GM12878 (cell line): ENCODE data around the gene FHIP1B. TPM values are rescaled to one million over a fixed set of nuclear protein-coding genes. Genes with fewer than 3 reads are reported as not detected.

Source experiments
- ATAC-seq: fragments of 200-7000 bp; cut with Tn5 transposase; 3 replicates; pipeline ENCODE4 v1.9.1; 2020; ENCODE audit warnings: mild to moderate bottlenecking, moderate library complexity
- BruUV-seq: library from RNA; stranded (reverse); fragments of 400-500 nt; replicated peaks from 2 replicates; lab custom pipeline; 2021; lab: Mats Ljungman, UMichigan
- CTCF ChIA-PET: fragments of 300-600 bp; sonication (Branson Sonifier 250); formaldehyde crosslinking; extraction: SDS; loops from one replicate; lab custom pipeline; 2021; ENCODE audit warnings: inconsistent platforms; lab: Yijun Ruan, JAX
- POLR2A ChIA-PET: fragments of 350-600 bp; formaldehyde crosslinking; extraction: SDS; loops from one replicate; lab custom pipeline; 2021; ENCODE audit warnings: inconsistent platforms; lab: Charles Lee
- RAD21 ChIA-PET: fragments of 300-600 bp; sonication (Branson Sonifier 250); formaldehyde crosslinking; loops from one replicate; lab custom pipeline; 2023; ENCODE audit warnings: antibody characterized with exemption; ENCODE audit not compliant: unreplicated experiment; lab: Charles Lee
- SMC1A ChIA-PET: fragments of 300-600 bp; sonication (Branson Sonifier 250); formaldehyde crosslinking; loops from one replicate; lab custom pipeline; 2023; ENCODE audit not compliant: unreplicated experiment, uncharacterized antibody; lab: Charles Lee
- DNase-seq: peaks from one replicate; pipeline ENCODE4 v3.0.0-alpha.2; 2011; ENCODE audit warnings: low read depth, low spot score
- FAIRE-seq: peaks from 3 replicates; lab custom pipeline; 2011; peaks lifted over from hg19 to GRCh38; lab: Jason Lieb, UNC
- H2AFZ ChIP-seq: 2 replicates; pipeline ENCODE4 v1.6.0; 2011; ENCODE audit warnings: low read depth, low read length, control low read depth; ENCODE audit not compliant: control insufficient read depth
- H3K27ac ChIP-seq: 2 replicates; pipeline ENCODE4 v1.5.1; 2011; ENCODE audit warnings: control low read depth; ENCODE audit not compliant: control insufficient read depth, insufficient read depth
- H3K27me3 ChIP-seq, 2 experiments: replicated peaks in 1 of 2; 2 replicates each; pipeline versions ENCODE4 v1.6.0 to v1.6.1; 2011; ENCODE audit warnings: low read length in 1 of 2; ENCODE audit not compliant: control insufficient read depth in 2 of 2, insufficient read depth in 2 of 2
- H3K36me3 ChIP-seq, 2 experiments: 2 replicates each; pipeline ENCODE4 v1.5.1; 2011; ENCODE audit warnings: low read length in 1 of 2; ENCODE audit not compliant: control insufficient read depth in 2 of 2, insufficient read depth in 2 of 2
- H3K4me1 ChIP-seq: 2 replicates; pipeline ENCODE4 v1.6.1; 2011; ENCODE audit warnings: mild to moderate bottlenecking, low read length, moderate library complexity, mixed read lengths; ENCODE audit not compliant: control insufficient read depth, insufficient read depth
- H3K4me2 ChIP-seq: 2 replicates; pipeline ENCODE4 v1.6.0; 2011; ENCODE audit warnings: control low read depth; ENCODE audit not compliant: control insufficient read depth, insufficient read depth
- H3K4me3 ChIP-seq: fragments of 200-600 bp; sonication (generic); 2 replicates; pipeline ENCODE4 v1.5.1; 2016
- H3K79me2 ChIP-seq: 2 replicates; pipeline ENCODE4 v1.6.0; 2011; ENCODE audit warnings: low read length; ENCODE audit not compliant: control insufficient read depth, insufficient read depth
- H3K9ac ChIP-seq: 2 replicates; pipeline ENCODE4 v1.8.0; 2011; ENCODE audit warnings: low read length, control low read depth, mixed read lengths; ENCODE audit not compliant: control insufficient read depth, insufficient read depth
- H3K9me3 ChIP-seq: replicated peaks from 3 replicates; pipeline ENCODE4 v1.5.1; 2011; ENCODE audit warnings: mild to moderate bottlenecking, low read length; ENCODE audit not compliant: control insufficient read depth, insufficient read depth
- H4K20me1 ChIP-seq: 2 replicates; pipeline ENCODE4 v1.6.0; 2011; ENCODE audit not compliant: control insufficient read depth, insufficient read depth
- BACH1 ChIP-seq: fragments of 450-650 bp; IDR thresholded peaks from 2 replicates; pipeline ENCODE4 v1.6.1; 2017; ENCODE audit warnings: mild to moderate bottlenecking, borderline replicate concordance
- CREB1 ChIP-seq: IDR thresholded peaks from 2 replicates; pipeline ENCODE4 v1.6.1; 2012; ENCODE audit warnings: low read depth, mild to moderate bottlenecking, inconsistent platforms
- IKZF2 ChIP-seq, 2 experiments: fragments of 450-650 bp; IDR thresholded peaks; 2 replicates each; pipeline ENCODE4 v1.6.1; 2017; ENCODE audit warnings: mild to moderate bottlenecking in 2 of 2, moderate library complexity in 2 of 2
- SUZ12 ChIP-seq: fragments of 200-600 bp; sonication (generic); IDR thresholded peaks from one replicate; pipeline ENCODE4 v1.6.1; 2018; ENCODE audit warnings: antibody characterized with exemption, mild to moderate bottlenecking; ENCODE audit not compliant: unreplicated experiment
- TARDBP ChIP-seq: IDR thresholded peaks from 2 replicates; pipeline ENCODE4 v1.6.1; 2016; ENCODE audit warnings: borderline replicate concordance
- ZZZ3 ChIP-seq: IDR thresholded peaks from 2 replicates; pipeline ENCODE4 v1.6.1; 2011; ENCODE audit warnings: low read depth; ENCODE audit not compliant: control insufficient read depth, insufficient read length
- WGBS: methylation state at CpG from one replicate; pipeline ENCODE4 v1.1.6; 2016; ENCODE audit warnings: low lambda C conversion rate; ENCODE audit not compliant: insufficient replicate concordance, insufficient coverage; ENCODE audit errors: missing lambda C conversion rate; 5-methylcytosine and 5-hydroxymethylcytosine counted together
- in situ Hi-C: fragments of 300-500 bp; cut with MboI; formaldehyde crosslinking; loops from 9 replicates; pipeline ENCODE4 v1.14.3; 2018; ENCODE audit warnings: mixed read lengths
- intact Hi-C: fragments of 100-400 bp; cut with micrococcal nuclease; formaldehyde crosslinking; loops from one replicate; pipeline ENCODE4 v1.14.2; 2022; ENCODE audit not compliant: unreplicated experiment
- polyA plus RNA-seq, 11 experiments: library from polyadenylated mRNA; depleted of rRNA in 4 of 11; unstranded in 6 of 11; stranded (reverse) in 5 of 11; fragments of >200 nt; fragmentation: Nextera tagmentation in 4 of 11; fragmentation: Illumina TruSeq in 1 of 11; extraction: Ambion mirVana in 4 of 11; extraction: Trizol in 1 of 11; gene quantifications; 1 replicate in 1 of 11; 2 replicates in 10 of 11; pipeline versions ENCODE4 v1.2.1 to v1.2.3, GENCODE V29; 2011 to 2016; ENCODE audit warnings: inconsistent platforms in 2 of 11, missing spikeins in 2 of 11, low read depth in 1 of 11
- total RNA-seq, 4 experiments: library from RNA; depleted of rRNA in 3 of 4; stranded (reverse); fragments of >200 nt in 3 of 4; fragmentation: Illumina TruSeq in 1 of 4; extraction: Trizol in 1 of 4; gene quantifications; 2 replicates each; pipeline versions ENCODE4 v1.2.1 to v1.2.3, GENCODE V29; 2013 to 2021
- TF ChIP-seq, protein P1 (sequence below): IDR thresholded peaks from 2 replicates; pipeline ENCODE4 v1.6.1; 2011; ENCODE audit warnings: borderline replicate concordance, low read depth, mild to moderate bottlenecking, moderate library complexity, low read length; ENCODE audit not compliant: insufficient read depth, poor library complexity, severe bottlenecking
- TF ChIP-seq, protein P2 (sequence below): fragments of 450-650 bp; IDR thresholded peaks from 2 replicates; pipeline ENCODE4 v1.6.1; 2016; ENCODE audit warnings: mild to moderate bottlenecking, moderate library complexity, borderline replicate concordance
- TF ChIP-seq, protein P3 (sequence below): fragments of 450-650 bp; IDR thresholded peaks from 2 replicates; pipeline ENCODE4 v1.6.1; 2018; ENCODE audit warnings: borderline replicate concordance, mild to moderate bottlenecking; ENCODE audit not compliant: partially characterized antibody
- TF ChIP-seq, protein P4 (sequence below): fragments of 450-650 bp; IDR thresholded peaks from 2 replicates; pipeline ENCODE4 v1.6.1; 2017; ENCODE audit warnings: low read depth, mild to moderate bottlenecking, moderate library complexity

Gene FHIP1B
- total and polyA plus RNA-seq, 10 of the 15 experiments (the other 5 are each of a cell fraction or from before 2014, with no cell fraction given): 0.90 to 28.1 (median 11.1) TPM

DNA sequence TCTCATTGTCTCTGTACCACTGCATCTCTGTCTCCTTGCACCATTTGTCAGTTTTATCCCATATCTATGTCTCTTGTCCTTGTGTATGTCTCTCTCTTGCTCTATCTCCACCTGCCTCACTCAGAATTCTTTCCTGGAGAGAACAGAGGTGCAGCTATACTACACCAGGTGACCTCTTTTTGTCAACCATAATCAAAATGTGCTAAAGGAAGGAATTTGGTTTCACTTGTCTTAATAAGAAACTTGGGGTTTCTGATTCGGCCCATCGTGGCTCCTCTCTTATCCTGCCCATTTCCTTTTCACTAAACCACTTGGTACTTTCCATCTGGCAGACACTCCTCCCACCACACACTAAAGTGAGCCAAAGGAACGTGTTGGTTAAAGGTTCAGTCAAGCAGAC lies 31.1 kb downstream of the FHIP1B start (continued):
- peak; percentile 68 to 70; a peak in 3 of 4 replicates for TF ChIP-seq IKZF2 (IDR thresholded peaks at IDR 0.05)
- TF ChIP-seq, protein P1, sequence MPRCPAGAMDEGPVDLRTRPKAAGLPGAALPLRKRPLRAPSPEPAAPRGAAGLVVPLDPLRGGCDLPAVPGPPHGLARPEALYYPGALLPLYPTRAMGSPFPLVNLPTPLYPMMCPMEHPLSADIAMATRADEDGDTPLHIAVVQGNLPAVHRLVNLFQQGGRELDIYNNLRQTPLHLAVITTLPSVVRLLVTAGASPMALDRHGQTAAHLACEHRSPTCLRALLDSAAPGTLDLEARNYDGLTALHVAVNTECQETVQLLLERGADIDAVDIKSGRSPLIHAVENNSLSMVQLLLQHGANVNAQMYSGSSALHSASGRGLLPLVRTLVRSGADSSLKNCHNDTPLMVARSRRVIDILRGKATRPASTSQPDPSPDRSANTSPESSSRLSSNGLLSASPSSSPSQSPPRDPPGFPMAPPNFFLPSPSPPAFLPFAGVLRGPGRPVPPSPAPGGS: no peak

DNA sequence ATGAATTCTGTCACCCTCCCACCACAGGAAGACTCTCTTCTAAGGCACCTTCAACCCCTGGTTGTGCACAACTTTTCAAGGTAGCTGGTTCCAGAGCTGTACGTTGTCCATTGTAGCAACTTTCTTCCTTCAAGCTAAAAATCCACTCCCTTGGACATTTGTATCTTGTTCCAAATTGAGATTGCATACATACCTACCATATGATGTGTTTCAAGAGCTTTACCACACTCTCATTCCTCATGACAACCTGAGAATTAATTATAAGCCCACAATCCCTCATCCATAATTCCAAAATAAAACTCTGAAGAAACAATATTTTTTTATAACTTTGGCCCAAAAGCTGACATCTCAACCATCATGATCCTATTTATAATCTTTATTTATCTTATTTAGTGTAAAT lies 32.4 kb downstream of the FHIP1B start:
- in situ Hi-C loops (no loop called here), intact Hi-C loops (no loop called here)
- POLR2A ChIA-PET: no interaction called here
- CTCF ChIA-PET: no interaction called here
- SMC1A ChIA-PET: interaction anchor here (0.5 to 1.1 kb wide), 3 partner anchors 15 to 210 kb away, joined by 3 read pairs; no protein-coding TSS in a partner anchor
- Histone ChIP-seq H2AFZ (no peak overlapping the region), H3K27me3 (no peaks in the 10 kb centered on the region), H3K27ac (no peak overlapping the region), H3K4me3 (no peak overlapping the region), H3K4me2 (no peak overlapping the region), H3K79me2 (no peaks in the 10 kb centered on the region), H4K20me1 (no peaks in the 10 kb centered on the region), H3K9ac (no peak overlapping the region), H3K9me3 (no peaks in the 10 kb centered on the region), H3K36me3 (no peaks in the 10 kb centered on the region), H3K4me1 (peaks cover 9% of the 10 kb centered on the region)
- BruUV-seq: no TSS peak
- ATAC-seq (no peak), FAIRE-seq (no peak), DNase-seq (no peak)
- WGBS: 100% methylated on average over 1 of the region's 1 CpG
- RAD21 ChIA-PET: interaction anchor here (0.8 kb wide), 1 partner anchor 28 kb away, joined by 3 read pairs; no protein-coding TSS in a partner anchor
- no peak for TF ChIP-seq BACH1
- TF ChIP-seq ZZZ3: no peak
- TF ChIP-seq, protein P2, sequence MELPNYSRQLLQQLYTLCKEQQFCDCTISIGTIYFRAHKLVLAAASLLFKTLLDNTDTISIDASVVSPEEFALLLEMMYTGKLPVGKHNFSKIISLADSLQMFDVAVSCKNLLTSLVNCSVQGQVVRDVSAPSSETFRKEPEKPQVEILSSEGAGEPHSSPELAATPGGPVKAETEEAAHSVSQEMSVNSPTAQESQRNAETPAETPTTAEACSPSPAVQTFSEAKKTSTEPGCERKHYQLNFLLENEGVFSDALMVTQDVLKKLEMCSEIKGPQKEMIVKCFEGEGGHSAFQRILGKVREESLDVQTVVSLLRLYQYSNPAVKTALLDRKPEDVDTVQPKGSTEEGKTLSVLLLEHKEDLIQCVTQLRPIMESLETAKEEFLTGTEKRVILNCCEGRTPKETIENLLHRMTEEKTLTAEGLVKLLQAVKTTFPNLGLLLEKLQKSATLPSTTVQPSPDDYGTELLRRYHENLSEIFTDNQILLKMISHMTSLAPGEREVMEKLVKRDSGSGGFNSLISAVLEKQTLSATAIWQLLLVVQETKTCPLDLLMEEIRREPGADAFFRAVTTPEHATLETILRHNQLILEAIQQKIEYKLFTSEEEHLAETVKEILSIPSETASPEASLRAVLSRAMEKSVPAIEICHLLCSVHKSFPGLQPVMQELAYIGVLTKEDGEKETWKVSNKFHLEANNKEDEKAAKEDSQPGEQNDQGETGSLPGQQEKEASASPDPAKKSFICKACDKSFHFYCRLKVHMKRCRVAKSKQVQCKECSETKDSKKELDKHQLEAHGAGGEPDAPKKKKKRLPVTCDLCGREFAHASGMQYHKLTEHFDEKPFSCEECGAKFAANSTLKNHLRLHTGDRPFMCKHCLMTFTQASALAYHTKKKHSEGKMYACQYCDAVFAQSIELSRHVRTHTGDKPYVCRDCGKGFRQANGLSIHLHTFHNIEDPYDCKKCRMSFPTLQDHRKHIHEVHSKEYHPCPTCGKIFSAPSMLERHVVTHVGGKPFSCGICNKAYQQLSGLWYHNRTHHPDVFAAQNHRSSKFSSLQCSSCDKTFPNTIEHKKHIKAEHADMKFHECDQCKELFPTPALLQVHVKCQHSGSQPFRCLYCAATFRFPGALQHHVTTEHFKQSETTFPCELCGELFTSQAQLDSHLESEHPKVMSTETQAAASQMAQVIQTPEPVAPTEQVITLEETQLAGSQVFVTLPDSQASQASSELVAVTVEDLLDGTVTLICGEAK: no peak
- no peak for TF ChIP-seq CREB1
- TF ChIP-seq, protein P3, sequence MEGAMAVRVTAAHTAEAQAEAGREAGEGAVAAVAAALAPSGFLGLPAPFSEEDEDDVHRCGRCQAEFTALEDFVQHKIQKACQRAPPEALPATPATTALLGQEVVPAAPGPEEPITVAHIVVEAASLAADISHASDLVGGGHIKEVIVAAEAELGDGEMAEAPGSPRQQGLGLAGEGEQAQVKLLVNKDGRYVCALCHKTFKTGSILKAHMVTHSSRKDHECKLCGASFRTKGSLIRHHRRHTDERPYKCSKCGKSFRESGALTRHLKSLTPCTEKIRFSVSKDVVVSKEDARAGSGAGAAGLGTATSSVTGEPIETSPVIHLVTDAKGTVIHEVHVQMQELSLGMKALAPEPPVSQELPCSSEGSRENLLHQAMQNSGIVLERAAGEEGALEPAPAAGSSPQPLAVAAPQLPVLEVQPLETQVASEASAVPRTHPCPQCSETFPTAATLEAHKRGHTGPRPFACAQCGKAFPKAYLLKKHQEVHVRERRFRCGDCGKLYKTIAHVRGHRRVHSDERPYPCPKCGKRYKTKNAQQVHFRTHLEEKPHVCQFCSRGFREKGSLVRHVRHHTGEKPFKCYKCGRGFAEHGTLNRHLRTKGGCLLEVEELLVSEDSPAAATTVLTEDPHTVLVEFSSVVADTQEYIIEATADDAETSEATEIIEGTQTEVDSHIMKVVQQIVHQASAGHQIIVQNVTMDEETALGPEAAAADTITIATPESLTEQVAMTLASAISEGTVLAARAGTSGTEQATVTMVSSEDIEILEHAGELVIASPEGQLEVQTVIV: no peak
- no peak for TF ChIP-seq SUZ12
- TF ChIP-seq, protein P4, sequence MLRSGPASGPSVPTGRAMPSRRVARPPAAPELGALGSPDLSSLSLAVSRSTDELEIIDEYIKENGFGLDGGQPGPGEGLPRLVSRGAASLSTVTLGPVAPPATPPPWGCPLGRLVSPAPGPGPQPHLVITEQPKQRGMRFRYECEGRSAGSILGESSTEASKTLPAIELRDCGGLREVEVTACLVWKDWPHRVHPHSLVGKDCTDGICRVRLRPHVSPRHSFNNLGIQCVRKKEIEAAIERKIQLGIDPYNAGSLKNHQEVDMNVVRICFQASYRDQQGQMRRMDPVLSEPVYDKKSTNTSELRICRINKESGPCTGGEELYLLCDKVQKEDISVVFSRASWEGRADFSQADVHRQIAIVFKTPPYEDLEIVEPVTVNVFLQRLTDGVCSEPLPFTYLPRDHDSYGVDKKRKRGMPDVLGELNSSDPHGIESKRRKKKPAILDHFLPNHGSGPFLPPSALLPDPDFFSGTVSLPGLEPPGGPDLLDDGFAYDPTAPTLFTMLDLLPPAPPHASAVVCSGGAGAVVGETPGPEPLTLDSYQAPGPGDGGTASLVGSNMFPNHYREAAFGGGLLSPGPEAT: no peak
- TF ChIP-seq TARDBP: no peak
